Activated T-cell treated with anti-CD3 and anti-CD28 coated beads, Interleukin-2, amount 50 U/mL, for 4 hours (primary cell): ENCODE measurements around the gene CD244. TPM values are rescaled to one million over a fixed set of nuclear protein-coding genes. Genes with fewer than 3 reads are reported as not detected.

Experiments
- ATAC-seq, 2 donors: fragments of 200-7000 bp; cut with Tn5 transposase; one replicate each; pipeline ENCODE4 v1.10.0; 2021
- DNase-seq: peaks from one replicate; pipeline ENCODE4 v3.0.0-alpha.2; 2020
- H3K27me3 Mint-ChIP-seq: one replicate; pipeline ENCODE4 v1.8.0; 2021; ENCODE audit warnings: low read depth, mixed read lengths
- H3K36me3 Mint-ChIP-seq: one replicate; pipeline ENCODE4 v1.8.0; 2022; ENCODE audit warnings: mixed read lengths; ENCODE audit not compliant: insufficient read depth
- H3K4me1 Mint-ChIP-seq: one replicate; pipeline ENCODE4 v1.8.0; 2021; ENCODE audit warnings: low read depth, mixed read lengths
- H3K4me3 Mint-ChIP-seq: one replicate; pipeline ENCODE4 v1.8.0; 2021; ENCODE audit warnings: mild to moderate bottlenecking, moderate library complexity, mixed read lengths
- H3K9me3 Mint-ChIP-seq: one replicate; pipeline ENCODE4 v1.8.0; 2021; ENCODE audit warnings: mixed read lengths
- total RNA-seq, 3 donors: library from RNA; stranded (reverse); gene quantifications; one replicate each; pipeline ENCODE4 v1.2.1, GENCODE V29; 2021

Gene CD244
- total RNA-seq, 3 donors from 2014 or later = 0.30 to 0.53 (median 0.38) TPM

DNA sequence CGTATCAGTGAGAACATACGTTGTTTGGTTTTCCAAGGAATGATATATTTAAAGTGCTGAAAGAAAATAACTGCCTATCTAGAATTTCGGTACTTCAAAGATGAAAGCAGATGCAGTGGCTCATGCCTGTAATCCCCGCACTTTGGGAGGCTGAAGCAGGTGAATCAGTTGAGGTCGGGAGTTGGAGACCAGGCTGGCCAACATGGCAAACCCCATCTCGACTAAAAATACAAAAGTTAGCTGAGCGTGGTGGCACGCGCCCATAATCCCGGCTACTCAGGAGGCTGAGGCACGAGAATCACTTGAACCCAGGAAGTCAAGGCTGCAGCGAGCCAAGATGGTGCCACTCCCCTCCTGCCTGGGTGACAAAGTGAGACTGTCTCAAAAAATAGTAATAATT, 16.4 kb downstream of the CD244 start:
- peaks cover 19% of the 10 kb centered on the region for H3K4me1 Mint-ChIP-seq
- no peaks in the 10 kb centered on the region for H3K9me3 Mint-ChIP-seq
- H3K27me3 Mint-ChIP-seq = peaks cover 3% of the 10 kb centered on the region
- H3K4me3 Mint-ChIP-seq = no peak overlapping the region
- DNase-seq (no peak), ATAC-seq (no peak)
- H3K36me3 Mint-ChIP-seq = peaks cover 3% of the 10 kb centered on the region

DNA sequence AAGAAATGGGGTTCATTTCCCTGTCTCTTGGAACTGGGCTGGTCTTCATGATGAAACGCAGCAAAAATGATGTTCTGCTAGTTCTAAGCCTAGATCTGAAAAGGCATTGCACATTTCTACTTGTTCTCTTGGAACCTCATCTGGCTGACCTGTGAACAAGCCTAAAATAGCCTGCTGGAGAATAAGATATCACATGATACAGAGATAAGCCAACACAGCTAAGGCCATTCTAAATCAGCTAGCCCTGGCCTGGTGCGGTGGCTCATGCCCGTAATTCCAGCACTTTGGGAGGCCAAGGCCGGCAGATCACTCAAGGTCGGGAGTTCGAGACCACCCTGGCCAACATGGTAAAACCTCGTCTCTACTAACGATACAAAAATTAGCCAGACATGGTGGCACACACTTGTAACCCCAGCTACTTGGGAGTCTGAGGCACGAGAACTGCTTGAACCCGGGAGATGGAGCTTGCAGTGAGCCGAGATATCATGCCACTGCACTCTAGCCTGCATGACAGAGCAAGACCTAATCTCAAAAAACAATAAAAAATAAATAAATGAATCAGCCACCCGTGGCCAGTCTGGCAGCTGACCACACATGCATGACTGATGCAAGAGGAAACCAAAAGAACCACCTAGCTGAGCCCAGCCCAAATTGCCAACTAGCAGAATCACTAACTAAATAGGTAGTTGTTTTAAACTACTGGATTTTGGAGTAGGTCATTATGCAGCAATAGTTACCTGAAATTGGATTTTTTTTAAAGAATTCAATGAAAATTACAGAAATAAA, 18.0 kb downstream of the CD244 start:
- DNase-seq (no peak), ATAC-seq (no peak)
- no peak overlapping the region for H3K4me3 Mint-ChIP-seq
- no peaks in the 10 kb centered on the region for H3K9me3 Mint-ChIP-seq
- peaks cover 3% of the 10 kb centered on the region for H3K27me3 Mint-ChIP-seq
- peaks cover 22% of the 10 kb centered on the region for H3K4me1 Mint-ChIP-seq
- peaks cover 3% of the 10 kb centered on the region for H3K36me3 Mint-ChIP-seq

DNA sequence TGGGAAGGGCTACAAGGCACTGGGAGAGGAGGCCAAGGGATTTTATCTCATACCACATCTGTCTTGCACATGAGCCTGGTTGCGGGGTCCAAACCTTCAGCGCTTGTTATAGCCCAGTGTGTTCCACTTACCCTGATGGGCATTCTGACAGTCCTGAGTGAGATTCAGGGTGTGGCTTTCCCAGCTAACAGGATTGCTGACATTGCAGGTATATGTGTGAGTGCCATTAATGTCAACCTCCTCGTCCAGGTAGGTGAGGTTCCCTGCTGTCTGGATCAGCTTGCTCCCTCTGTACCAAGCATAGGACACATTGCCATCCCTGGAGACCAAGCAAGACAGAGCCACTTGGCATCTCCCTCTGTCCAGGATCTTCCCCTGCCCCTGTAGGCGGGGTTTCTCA, 21.6 kb downstream of the CD244 start:
- Mint-ChIP-seq H3K4me3 (no peak overlapping the region), H3K9me3 (no peaks in the 10 kb centered on the region), H3K36me3 (no peaks in the 10 kb centered on the region), H3K4me1 (peaks cover 53% of the 10 kb centered on the region), H3K27me3 (peaks cover 3% of the 10 kb centered on the region)
- ATAC-seq (no peak), DNase-seq (no peak)

DNA sequence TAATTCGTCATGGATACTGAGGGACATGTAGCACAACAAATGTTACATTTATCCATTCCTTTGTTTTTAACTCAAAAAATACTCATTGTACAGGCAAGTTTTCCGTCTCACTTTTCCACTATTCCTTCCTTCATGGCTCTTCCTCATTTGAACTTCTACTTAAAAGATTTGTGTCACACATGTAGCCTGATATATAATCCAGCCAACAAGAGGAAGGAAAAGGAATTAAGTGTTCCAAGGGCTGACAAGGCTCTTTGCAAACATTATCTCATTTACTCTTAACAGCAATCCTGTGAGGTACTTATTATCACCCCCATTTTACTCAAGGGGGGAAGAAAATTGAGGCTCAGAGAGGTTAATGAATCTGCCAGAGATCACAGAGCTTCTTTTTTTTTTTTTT, 22.9 kb downstream of the CD244 start:
- peaks cover 60% of the 10 kb centered on the region for H3K4me1 Mint-ChIP-seq
- no peak overlapping the region for H3K4me3 Mint-ChIP-seq
- ATAC-seq (no peak), DNase-seq (no peak)
- peaks cover 2% of the 10 kb centered on the region for H3K36me3 Mint-ChIP-seq
- no peaks in the 10 kb centered on the region for H3K9me3 Mint-ChIP-seq
- peaks cover 3% of the 10 kb centered on the region for H3K27me3 Mint-ChIP-seq

GRCh38 chr1:160838888-160839287, 23.8 kb downstream of the CD244 start:
- Mint-ChIP-seq H3K4me1 (peaks cover 64% of the 10 kb centered on the region), H3K27me3 (peaks cover 3% of the 10 kb centered on the region), H3K4me3 (peak overlapping the region; percentile 11), H3K36me3 (peaks cover 2% of the 10 kb centered on the region), H3K9me3 (no peaks in the 10 kb centered on the region)
- no peak for DNase-seq
- ATAC-seq = peak in 1 of 2 donors; percentile 12

GRCh38 chr1:160837558-160838205, 25.0 kb downstream of the CD244 start:
- H3K4me3 Mint-ChIP-seq = peak overlapping the region; percentile 61
- H3K36me3 Mint-ChIP-seq = peaks cover 2% of the 10 kb centered on the region
- ATAC-seq (peak; percentile 86 to 88), DNase-seq (peak; percentile 65)
- peaks cover 64% of the 10 kb centered on the region for H3K4me1 Mint-ChIP-seq
- H3K27me3 Mint-ChIP-seq = no peaks in the 10 kb centered on the region
- no peaks in the 10 kb centered on the region for H3K9me3 Mint-ChIP-seq

DNA sequence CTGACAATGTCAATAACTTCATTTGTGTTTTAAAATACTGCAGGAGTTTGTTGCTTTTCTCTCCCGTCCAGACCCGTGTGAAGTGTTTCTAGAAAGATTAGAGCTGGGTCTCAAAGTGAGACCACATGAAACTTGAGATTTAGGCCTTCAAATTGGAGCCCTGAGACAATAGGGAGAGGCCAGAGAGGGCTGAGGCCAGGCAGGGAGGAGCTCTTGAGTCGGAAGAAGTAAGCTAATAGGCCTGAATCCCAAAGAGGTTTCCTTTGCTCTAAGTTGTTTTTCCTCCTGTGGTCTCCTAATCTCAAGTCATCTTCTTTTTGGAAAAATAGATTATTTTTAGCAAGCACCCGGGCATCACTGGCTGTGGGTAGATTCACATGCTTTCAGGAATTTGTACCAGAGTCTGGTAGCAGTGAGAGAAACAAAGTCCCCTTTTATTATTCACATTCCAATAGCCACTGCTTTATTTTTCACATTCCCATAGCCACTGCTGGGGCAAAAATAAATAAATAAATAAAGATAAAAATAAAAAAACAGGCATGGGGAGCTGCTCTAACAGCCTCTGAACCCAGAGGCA, 25.6 kb downstream of the CD244 start:
- ATAC-seq = no peak
- H3K4me1 Mint-ChIP-seq = peaks cover 64% of the 10 kb centered on the region
- H3K4me3 Mint-ChIP-seq = peak overlapping the region; percentile 3

GRCh38 chr1:160836561-160836960, 26.1 kb downstream of the CD244 start:
- Mint-ChIP-seq H3K27me3 (no peaks in the 10 kb centered on the region), H3K4me1 (peaks cover 64% of the 10 kb centered on the region), H3K4me3 (peak overlapping the region; percentile 3), H3K9me3 (no peaks in the 10 kb centered on the region), H3K36me3 (peaks cover 2% of the 10 kb centered on the region)
- DNase-seq = no peak
- ATAC-seq = no peak

More for the DNA sequence above, 25.6 kb downstream of the CD244 start:
- Mint-ChIP-seq H3K9me3 (no peaks in the 10 kb centered on the region), H3K27me3 (no peaks in the 10 kb centered on the region), H3K36me3 (peaks cover 2% of the 10 kb centered on the region)
- DNase-seq = no peak

GRCh38 chr1:160835751-160836150, 26.9 kb downstream of the CD244 start:
- Mint-ChIP-seq H3K36me3 (peaks cover 2% of the 10 kb centered on the region), H3K4me3 (no peak overlapping the region), H3K27me3 (no peaks in the 10 kb centered on the region), H3K9me3 (no peaks in the 10 kb centered on the region), H3K4me1 (peaks cover 66% of the 10 kb centered on the region)
- DNase-seq (no peak), ATAC-seq (no peak)

DNA sequence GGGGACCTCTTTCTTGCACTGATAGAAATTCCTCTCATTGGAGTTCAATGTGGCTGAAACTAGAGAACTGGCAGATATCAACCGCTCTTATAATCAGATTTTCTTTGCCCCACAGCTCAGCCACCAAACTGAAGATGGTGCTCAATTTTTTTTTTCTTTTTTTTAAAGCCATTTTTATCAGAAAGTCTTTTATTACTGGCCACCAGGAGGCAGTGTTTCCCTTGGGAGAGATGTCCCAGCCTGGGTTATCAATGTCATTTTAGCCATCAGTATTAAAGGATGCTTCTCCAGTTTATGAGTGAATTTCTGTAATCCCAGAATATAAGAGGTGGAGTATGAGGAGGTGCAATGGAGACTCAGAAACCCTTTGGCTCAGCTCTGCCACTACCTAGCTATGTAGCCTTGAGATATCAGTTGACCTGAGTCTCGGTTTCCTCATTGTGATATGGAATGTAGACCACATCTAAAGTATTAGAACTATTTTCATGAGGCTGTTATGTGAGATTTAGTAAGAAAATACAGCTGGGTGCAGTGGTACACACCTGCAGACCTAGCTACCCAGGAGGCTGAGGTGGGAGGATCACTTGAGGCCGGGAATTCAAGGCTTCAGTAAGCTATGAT, 27.6 kb downstream of the CD244 start:
- no peak for ATAC-seq
- H3K4me1 Mint-ChIP-seq = peaks cover 66% of the 10 kb centered on the region

GRCh38 chr1:160830321-160831153, 32.1 kb downstream of the CD244 start:
- Mint-ChIP-seq H3K27me3 (no peaks in the 10 kb centered on the region), H3K36me3 (peaks cover 16% of the 10 kb centered on the region), H3K4me1 (peaks cover 24% of the 10 kb centered on the region), H3K4me3 (no peak overlapping the region), H3K9me3 (no peaks in the 10 kb centered on the region)
- peak; percentile 82 to 83 for ATAC-seq
- peak; percentile 77 for DNase-seq

More for the DNA sequence above, 27.6 kb downstream of the CD244 start:
- Mint-ChIP-seq H3K27me3 (no peaks in the 10 kb centered on the region), H3K4me3 (no peak overlapping the region), H3K9me3 (no peaks in the 10 kb centered on the region), H3K36me3 (peaks cover 2% of the 10 kb centered on the region)
- DNase-seq = peak; percentile 48

- DNase-seq (no peak), ATAC-seq (no peak)
- Mint-ChIP-seq H3K4me3 (no peak overlapping the region), H3K36me3 (peaks cover 15% of the 10 kb centered on the region), H3K9me3 (no peaks in the 10 kb centered on the region), H3K4me1 (peaks cover 17% of the 10 kb centered on the region), H3K27me3 (no peaks in the 10 kb centered on the region)
These were observed 32.9 kb downstream of the CD244 start for GRCh38 chr1:160829766-160830165.

- ATAC-seq (no peak), DNase-seq (no peak)
- no peak overlapping the region for H3K4me3 Mint-ChIP-seq
- no peaks in the 10 kb centered on the region for H3K9me3 Mint-ChIP-seq
- H3K4me1 Mint-ChIP-seq = peaks cover 5% of the 10 kb centered on the region
- peaks cover 27% of the 10 kb centered on the region for H3K36me3 Mint-ChIP-seq
- no peaks in the 10 kb centered on the region for H3K27me3 Mint-ChIP-seq
These were observed 35.3 kb downstream of the CD244 start for GRCh38 chr1:160827418-160827817.

DNA sequence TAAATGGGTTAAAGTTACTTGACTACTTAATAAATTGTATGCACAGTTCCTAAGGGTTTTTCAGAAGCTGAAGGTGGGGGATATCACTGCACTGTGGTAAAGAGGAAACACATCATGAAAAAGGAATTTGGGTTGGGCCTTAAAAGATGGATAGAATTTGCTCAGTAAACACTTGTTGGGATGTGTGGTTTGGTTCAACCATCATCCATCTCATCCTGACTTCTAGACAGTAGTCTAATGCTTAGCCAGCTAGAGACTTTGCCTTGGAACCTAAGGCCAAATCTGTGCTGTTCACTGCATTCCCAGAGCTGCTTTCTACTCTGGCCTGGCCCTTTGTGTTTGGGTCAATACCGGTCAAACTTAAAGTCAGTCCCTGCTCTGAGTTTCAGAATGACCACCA, 36.1 kb downstream of the CD244 start:
- Mint-ChIP-seq H3K9me3 (no peaks in the 10 kb centered on the region), H3K4me3 (no peak overlapping the region), H3K4me1 (peaks cover 5% of the 10 kb centered on the region), H3K27me3 (no peaks in the 10 kb centered on the region), H3K36me3 (peaks cover 29% of the 10 kb centered on the region)
- no peak for DNase-seq
- no peak for ATAC-seq
